WTC11 (cell line): Measurements from ENCODE around the gene GCC2.

Experiments used
- ETV6 ChIP-seq: sonication (generic); formaldehyde crosslinking; IDR thresholded peaks from 2 replicates; pipeline ENCODE4 v1.8.1; 2022; ENCODE audit warnings: mild to moderate bottlenecking, missing genetic modification reagents
- FOXK1 ChIP-seq: sonication (generic); formaldehyde crosslinking; IDR thresholded peaks from 2 replicates; pipeline ENCODE4 v1.8.0; 2022; ENCODE audit warnings: mild to moderate bottlenecking, moderate library complexity, missing genetic modification reagents
- FOXP1 ChIP-seq: sonication (generic); formaldehyde crosslinking; IDR thresholded peaks from 2 replicates; pipeline ENCODE4 v1.8.0; 2022; ENCODE audit warnings: missing genetic modification reagents, mild to moderate bottlenecking, moderate library complexity, borderline replicate concordance
- GRHL2 ChIP-seq: fragments of 250-450 bp; sonication (Bioruptor Pico); IDR thresholded peaks from 2 replicates; pipeline ENCODE4 v1.8.0; 2022; ENCODE audit warnings: mild to moderate bottlenecking, moderate library complexity; ENCODE audit not compliant: insufficient replicate concordance, severe bottlenecking
- RELA ChIP-seq: sonication (generic); formaldehyde crosslinking; IDR thresholded peaks from 2 replicates; pipeline ENCODE4 v1.8.1; 2022; ENCODE audit warnings: missing genetic modification reagents, mild to moderate bottlenecking, borderline replicate concordance
- TEAD4 ChIP-seq: sonication (generic); formaldehyde crosslinking; IDR thresholded peaks from 2 replicates; pipeline ENCODE4 v1.8.0; 2022; ENCODE audit warnings: mild to moderate bottlenecking, missing genetic modification reagents
- ZNF121 ChIP-seq: sonication (generic); formaldehyde crosslinking; IDR thresholded peaks from 2 replicates; pipeline ENCODE4 v1.8.0; 2023; ENCODE audit warnings: missing genetic modification reagents
- ZNF232 ChIP-seq: sonication (generic); formaldehyde crosslinking; IDR thresholded peaks from 2 replicates; pipeline ENCODE4 v1.8.0; 2022; ENCODE audit warnings: mild to moderate bottlenecking, missing genetic modification reagents
- TF ChIP-seq, protein P1 (sequence below): sonication (generic); formaldehyde crosslinking; IDR thresholded peaks from 2 replicates; pipeline ENCODE4 v1.8.0; 2022; ENCODE audit warnings: missing genetic modification reagents
- TF ChIP-seq, protein P2 (sequence below): fragments of 200-600 bp; IDR thresholded peaks from 2 replicates; pipeline ENCODE4 v1.8.0; 2022; ENCODE audit warnings: antibody characterized with exemption
- TF ChIP-seq, protein P3 (sequence below): sonication (generic); formaldehyde crosslinking; IDR thresholded peaks from 2 replicates; pipeline ENCODE4 v1.8.1; 2023; ENCODE audit warnings: mild to moderate bottlenecking, missing genetic modification reagents, moderate library complexity
- TF ChIP-seq, protein P4 (sequence below): sonication (generic); formaldehyde crosslinking; conservative IDR thresholded peaks from 2 replicates; pipeline ENCODE4 v1.8.1; 2022; ENCODE audit warnings: mild to moderate bottlenecking, missing genetic modification reagents
- TF ChIP-seq, protein P5 (sequence below): sonication (generic); formaldehyde crosslinking; IDR thresholded peaks from 2 replicates; pipeline ENCODE4 v1.8.1; 2022; ENCODE audit warnings: low read depth, mild to moderate bottlenecking, moderate library complexity, missing genetic modification reagents, borderline replicate concordance

DNA sequence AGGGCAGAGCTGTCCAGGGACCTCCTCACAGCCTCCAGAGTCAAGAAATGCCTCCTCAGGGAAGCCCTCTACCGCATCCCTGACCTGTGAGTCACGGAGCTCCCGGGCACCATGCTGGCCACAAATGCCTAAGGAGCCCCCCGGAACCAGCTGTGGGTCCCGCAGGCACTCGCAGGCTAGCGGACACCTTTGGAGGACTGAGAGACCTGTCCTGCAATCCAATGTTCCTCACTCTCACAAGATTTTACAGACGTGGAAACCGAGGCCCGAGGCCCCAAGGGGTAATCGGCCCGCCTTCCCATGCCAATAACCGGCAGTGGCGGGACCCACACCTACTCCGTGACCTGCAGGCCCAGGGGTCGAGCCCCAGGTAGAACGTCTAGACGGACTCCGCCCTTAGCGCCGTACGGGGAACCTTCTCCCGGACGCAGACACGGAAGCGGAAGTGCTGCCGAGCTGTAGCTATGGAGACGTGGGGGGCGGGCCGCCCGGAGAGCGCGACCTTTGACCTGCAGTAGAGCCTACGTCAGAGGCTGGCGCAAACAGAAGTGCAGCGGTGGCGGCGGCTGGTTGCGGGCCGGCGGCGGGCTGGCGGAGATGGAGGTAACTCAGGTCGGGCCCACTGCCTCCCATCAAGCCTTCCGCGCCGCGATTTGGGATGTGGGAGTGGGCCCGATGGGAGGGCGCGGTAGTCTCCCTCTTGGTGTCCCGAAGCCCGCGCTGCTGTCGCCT, at the start of gene GCC2:
- TF ChIP-seq, protein P1, sequence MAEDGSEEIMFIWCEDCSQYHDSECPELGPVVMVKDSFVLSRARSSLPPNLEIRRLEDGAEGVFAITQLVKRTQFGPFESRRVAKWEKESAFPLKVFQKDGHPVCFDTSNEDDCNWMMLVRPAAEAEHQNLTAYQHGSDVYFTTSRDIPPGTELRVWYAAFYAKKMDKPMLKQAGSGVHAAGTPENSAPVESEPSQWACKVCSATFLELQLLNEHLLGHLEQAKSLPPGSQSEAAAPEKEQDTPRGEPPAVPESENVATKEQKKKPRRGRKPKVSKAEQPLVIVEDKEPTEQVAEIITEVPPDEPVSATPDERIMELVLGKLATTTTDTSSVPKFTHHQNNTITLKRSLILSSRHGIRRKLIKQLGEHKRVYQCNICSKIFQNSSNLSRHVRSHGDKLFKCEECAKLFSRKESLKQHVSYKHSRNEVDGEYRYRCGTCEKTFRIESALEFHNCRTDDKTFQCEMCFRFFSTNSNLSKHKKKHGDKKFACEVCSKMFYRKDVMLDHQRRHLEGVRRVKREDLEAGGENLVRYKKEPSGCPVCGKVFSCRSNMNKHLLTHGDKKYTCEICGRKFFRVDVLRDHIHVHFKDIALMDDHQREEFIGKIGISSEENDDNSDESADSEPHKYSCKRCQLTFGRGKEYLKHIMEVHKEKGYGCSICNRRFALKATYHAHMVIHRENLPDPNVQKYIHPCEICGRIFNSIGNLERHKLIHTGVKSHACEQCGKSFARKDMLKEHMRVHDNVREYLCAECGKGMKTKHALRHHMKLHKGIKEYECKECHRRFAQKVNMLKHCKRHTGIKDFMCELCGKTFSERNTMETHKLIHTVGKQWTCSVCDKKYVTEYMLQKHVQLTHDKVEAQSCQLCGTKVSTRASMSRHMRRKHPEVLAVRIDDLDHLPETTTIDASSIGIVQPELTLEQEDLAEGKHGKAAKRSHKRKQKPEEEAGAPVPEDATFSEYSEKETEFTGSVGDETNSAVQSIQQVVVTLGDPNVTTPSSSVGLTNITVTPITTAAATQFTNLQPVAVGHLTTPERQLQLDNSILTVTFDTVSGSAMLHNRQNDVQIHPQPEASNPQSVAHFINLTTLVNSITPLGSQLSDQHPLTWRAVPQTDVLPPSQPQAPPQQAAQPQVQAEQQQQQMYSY (CRISPR knock-in tag) = no peak
- TF ChIP-seq ETV6 (CRISPR knock-in tag) (peak; percentile 95), ZNF121 (no peak), FOXK1 (CRISPR knock-in tag) (peak; percentile 93), TEAD4 (no peak), ZNF232 (CRISPR knock-in tag) (peak; percentile 64; the same call in 1 of the 2 replicates), RELA (CRISPR knock-in tag) (no peak), GRHL2 (CRISPR knock-in tag) (no peak), FOXP1 (CRISPR knock-in tag) (peak; percentile 71; the same call in 1 of the 2 replicates)
- TF ChIP-seq, protein P2, sequence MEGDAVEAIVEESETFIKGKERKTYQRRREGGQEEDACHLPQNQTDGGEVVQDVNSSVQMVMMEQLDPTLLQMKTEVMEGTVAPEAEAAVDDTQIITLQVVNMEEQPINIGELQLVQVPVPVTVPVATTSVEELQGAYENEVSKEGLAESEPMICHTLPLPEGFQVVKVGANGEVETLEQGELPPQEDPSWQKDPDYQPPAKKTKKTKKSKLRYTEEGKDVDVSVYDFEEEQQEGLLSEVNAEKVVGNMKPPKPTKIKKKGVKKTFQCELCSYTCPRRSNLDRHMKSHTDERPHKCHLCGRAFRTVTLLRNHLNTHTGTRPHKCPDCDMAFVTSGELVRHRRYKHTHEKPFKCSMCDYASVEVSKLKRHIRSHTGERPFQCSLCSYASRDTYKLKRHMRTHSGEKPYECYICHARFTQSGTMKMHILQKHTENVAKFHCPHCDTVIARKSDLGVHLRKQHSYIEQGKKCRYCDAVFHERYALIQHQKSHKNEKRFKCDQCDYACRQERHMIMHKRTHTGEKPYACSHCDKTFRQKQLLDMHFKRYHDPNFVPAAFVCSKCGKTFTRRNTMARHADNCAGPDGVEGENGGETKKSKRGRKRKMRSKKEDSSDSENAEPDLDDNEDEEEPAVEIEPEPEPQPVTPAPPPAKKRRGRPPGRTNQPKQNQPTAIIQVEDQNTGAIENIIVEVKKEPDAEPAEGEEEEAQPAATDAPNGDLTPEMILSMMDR = no peak
- TF ChIP-seq, protein P3, sequence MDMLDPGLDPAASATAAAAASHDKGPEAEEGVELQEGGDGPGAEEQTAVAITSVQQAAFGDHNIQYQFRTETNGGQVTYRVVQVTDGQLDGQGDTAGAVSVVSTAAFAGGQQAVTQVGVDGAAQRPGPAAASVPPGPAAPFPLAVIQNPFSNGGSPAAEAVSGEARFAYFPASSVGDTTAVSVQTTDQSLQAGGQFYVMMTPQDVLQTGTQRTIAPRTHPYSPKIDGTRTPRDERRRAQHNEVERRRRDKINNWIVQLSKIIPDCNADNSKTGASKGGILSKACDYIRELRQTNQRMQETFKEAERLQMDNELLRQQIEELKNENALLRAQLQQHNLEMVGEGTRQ (CRISPR knock-in tag) = no peak
- TF ChIP-seq, protein P4, sequence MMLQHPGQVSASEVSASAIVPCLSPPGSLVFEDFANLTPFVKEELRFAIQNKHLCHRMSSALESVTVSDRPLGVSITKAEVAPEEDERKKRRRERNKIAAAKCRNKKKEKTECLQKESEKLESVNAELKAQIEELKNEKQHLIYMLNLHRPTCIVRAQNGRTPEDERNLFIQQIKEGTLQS = no peak
- TF ChIP-seq, protein P5, sequence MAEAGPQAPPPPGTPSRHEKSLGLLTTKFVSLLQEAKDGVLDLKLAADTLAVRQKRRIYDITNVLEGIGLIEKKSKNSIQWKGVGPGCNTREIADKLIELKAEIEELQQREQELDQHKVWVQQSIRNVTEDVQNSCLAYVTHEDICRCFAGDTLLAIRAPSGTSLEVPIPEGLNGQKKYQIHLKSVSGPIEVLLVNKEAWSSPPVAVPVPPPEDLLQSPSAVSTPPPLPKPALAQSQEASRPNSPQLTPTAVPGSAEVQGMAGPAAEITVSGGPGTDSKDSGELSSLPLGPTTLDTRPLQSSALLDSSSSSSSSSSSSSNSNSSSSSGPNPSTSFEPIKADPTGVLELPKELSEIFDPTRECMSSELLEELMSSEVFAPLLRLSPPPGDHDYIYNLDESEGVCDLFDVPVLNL (CRISPR knock-in tag) = no peak
